ENCODE results near the gene OR51A4.

Gene OR51A4

DNA sequence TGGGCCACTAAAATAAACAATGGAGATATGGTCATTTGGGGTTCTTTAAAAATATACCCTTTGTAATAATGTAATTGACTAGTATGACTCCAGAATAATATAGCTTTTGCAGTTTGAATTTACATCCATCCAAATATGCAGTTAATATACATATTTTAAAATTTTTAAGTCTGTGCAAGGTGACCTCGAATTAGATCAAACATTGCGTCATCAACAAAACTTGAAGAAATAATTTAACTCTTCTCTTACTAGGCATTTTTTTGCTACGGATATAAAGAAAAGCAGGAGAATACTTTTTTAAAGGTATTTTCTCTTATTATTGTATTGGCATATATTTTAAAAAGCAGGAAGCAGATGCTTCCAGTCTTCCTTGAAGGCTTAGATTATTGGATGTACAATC is 10.7 kb downstream of the OR51A4 start:
- Histone ChIP-seq H3K36me3 (ENCODE audit: insufficient read depth, low read length) (no peaks in the 10 kb centered on the region), H3K4me1 (ENCODE audit: insufficient read depth, low read length) (no peaks in the 10 kb centered on the region), H4K20me1 (ENCODE audit: insufficient read depth, low read length) (no peaks in the 10 kb centered on the region), H3K79me2 (ENCODE audit: insufficient read depth, low read length) (no peaks in the 10 kb centered on the region), H3K4me2 (ENCODE audit: insufficient read depth, low read length) (no peak overlapping the region), H3K27me3 (ENCODE audit: insufficient read depth, low read length, poor library complexity) (peaks cover 8% of the 10 kb centered on the region), H2AFZ (ENCODE audit: low read depth, low read length) (no peak overlapping the region), H3K27ac (ENCODE audit: low read length) (no peak overlapping the region), H3K9ac (ENCODE audit: low read depth, low read length) (no peak overlapping the region), H3K9me3 (ENCODE audit: insufficient read depth, low read length, severe bottlenecking) (no peaks in the 10 kb centered on the region), H3K4me3 (ENCODE audit: low read depth in 1 of 2, low read length in 2 of 2) (no peak overlapping the region)
- no peak for ATAC-seq (ENCODE audit: insufficient read depth, low read depth)
- DNase-seq: no peak
- TF ChIP-seq EZH2 (IDR thresholded peaks at IDR 0.05; ENCODE audit: borderline replicate concordance, low read depth, low read length, severe bottlenecking): no peak
- TF ChIP-seq, protein P1, sequence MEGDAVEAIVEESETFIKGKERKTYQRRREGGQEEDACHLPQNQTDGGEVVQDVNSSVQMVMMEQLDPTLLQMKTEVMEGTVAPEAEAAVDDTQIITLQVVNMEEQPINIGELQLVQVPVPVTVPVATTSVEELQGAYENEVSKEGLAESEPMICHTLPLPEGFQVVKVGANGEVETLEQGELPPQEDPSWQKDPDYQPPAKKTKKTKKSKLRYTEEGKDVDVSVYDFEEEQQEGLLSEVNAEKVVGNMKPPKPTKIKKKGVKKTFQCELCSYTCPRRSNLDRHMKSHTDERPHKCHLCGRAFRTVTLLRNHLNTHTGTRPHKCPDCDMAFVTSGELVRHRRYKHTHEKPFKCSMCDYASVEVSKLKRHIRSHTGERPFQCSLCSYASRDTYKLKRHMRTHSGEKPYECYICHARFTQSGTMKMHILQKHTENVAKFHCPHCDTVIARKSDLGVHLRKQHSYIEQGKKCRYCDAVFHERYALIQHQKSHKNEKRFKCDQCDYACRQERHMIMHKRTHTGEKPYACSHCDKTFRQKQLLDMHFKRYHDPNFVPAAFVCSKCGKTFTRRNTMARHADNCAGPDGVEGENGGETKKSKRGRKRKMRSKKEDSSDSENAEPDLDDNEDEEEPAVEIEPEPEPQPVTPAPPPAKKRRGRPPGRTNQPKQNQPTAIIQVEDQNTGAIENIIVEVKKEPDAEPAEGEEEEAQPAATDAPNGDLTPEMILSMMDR (IDR thresholded peaks at IDR 0.05; ENCODE audit: borderline replicate concordance, extremely low read depth, low read length, poor library complexity, severe bottlenecking): no peak

DNA sequence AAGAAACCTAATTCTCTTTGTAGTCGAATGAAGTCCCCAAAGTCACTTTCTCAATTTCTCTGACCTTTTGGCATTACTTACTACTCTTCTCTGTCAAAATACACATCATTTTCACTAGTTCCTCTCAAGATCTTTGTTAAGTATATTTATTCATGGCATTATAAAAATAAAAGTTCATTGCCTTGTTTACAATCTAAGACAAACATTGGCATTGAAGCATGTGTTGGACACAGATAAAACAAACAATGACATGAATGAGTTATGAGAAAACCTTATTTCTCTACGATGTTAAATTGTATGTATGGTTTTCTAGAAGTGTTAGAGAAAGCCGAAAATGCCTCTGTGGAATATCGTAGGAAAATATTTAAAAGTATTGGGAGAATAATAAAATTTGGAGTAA is 14.7 kb downstream of the OR51A4 start:
- ATAC-seq (ENCODE audit: insufficient read depth, low read depth): no peak
- no peak for TF ChIP-seq EZH2 (IDR thresholded peaks at IDR 0.05; ENCODE audit: borderline replicate concordance, low read depth, low read length, severe bottlenecking)
- TF ChIP-seq, protein P1 (IDR thresholded peaks at IDR 0.05; ENCODE audit: borderline replicate concordance, extremely low read depth, low read length, poor library complexity, severe bottlenecking): no peak
- Histone ChIP-seq H3K9ac (ENCODE audit: low read depth, low read length) (no peak overlapping the region), H2AFZ (ENCODE audit: low read depth, low read length) (no peak overlapping the region), H3K4me3 (ENCODE audit: low read depth in 1 of 2, low read length in 2 of 2) (no peak overlapping the region), H3K4me1 (ENCODE audit: insufficient read depth, low read length) (no peaks in the 10 kb centered on the region), H3K27ac (ENCODE audit: low read length) (no peak overlapping the region), H4K20me1 (ENCODE audit: insufficient read depth, low read length) (no peaks in the 10 kb centered on the region), H3K9me3 (ENCODE audit: insufficient read depth, low read length, severe bottlenecking) (no peaks in the 10 kb centered on the region), H3K79me2 (ENCODE audit: insufficient read depth, low read length) (no peaks in the 10 kb centered on the region), H3K36me3 (ENCODE audit: insufficient read depth, low read length) (no peaks in the 10 kb centered on the region), H3K4me2 (ENCODE audit: insufficient read depth, low read length) (no peak overlapping the region), H3K27me3 (ENCODE audit: insufficient read depth, low read length, poor library complexity) (peaks cover 8% of the 10 kb centered on the region)
- DNase-seq: no peak

DNA sequence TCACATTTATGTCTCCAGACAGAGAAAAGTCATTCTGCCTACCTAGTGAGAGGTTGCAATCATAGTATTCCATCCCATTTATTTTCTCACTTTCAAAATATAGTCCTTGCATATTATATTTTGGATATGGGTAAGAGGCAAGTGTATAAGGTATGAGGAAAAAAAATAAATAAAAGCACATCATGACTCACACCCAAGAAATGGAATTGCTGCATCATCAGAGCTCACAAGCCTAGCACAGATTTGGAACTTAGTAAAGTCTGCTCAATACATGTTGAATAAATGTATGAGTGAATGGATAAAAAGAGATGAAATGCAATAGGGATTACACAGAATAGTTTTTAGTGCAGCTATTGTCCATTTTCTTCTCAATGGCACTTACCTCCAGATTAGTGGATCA is 20.8 kb downstream of the OR51A4 start:
- Histone ChIP-seq H3K9ac (ENCODE audit: low read depth, low read length) (no peak overlapping the region), H3K27ac (ENCODE audit: low read length) (no peak overlapping the region), H2AFZ (ENCODE audit: low read depth, low read length) (no peak overlapping the region), H3K4me3 (ENCODE audit: low read depth in 1 of 2, low read length in 2 of 2) (no peak overlapping the region), H3K4me1 (ENCODE audit: insufficient read depth, low read length) (no peaks in the 10 kb centered on the region), H3K4me2 (ENCODE audit: insufficient read depth, low read length) (no peak overlapping the region), H4K20me1 (ENCODE audit: insufficient read depth, low read length) (no peaks in the 10 kb centered on the region), H3K9me3 (ENCODE audit: insufficient read depth, low read length, severe bottlenecking) (no peaks in the 10 kb centered on the region), H3K36me3 (ENCODE audit: insufficient read depth, low read length) (no peaks in the 10 kb centered on the region), H3K27me3 (ENCODE audit: insufficient read depth, low read length, poor library complexity) (peaks cover 8% of the 10 kb centered on the region), H3K79me2 (ENCODE audit: insufficient read depth, low read length) (no peaks in the 10 kb centered on the region)
- ATAC-seq (ENCODE audit: insufficient read depth, low read depth): no peak
- no peak for DNase-seq
- TF ChIP-seq, protein P1 (IDR thresholded peaks at IDR 0.05; ENCODE audit: borderline replicate concordance, extremely low read depth, low read length, poor library complexity, severe bottlenecking): no peak
- no peak for TF ChIP-seq EZH2 (IDR thresholded peaks at IDR 0.05; ENCODE audit: borderline replicate concordance, low read depth, low read length, severe bottlenecking)

DNA sequence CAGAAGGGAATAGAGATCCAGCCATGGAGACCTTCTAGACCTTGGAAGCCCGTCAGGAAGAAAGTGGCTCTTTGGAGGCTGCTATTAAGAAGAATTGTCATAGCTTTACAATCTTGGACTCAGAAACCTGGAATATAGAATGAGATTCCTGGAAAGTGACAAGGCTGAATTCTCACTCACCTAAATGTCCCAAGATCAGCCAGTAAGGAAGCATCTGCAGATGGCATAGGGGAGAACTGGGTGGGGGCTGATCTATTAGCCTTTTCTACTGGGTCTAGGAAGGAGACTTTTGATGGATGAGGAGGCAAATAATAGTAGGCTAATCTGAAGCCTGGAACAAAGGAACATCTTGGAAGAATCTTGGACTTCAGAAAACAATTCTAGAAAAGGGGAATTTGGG is 23.2 kb downstream of the OR51A4 start, which contains the start of gene OR51G1:
TSS of gene OR51G1 (minus strand) at position 101 of the 400 bp plus-strand sequence. CDS start at position 101, 0 bp downstream.
- no peak within 1 kb of the TSS for H3K4me3 ChIP-seq (ENCODE audit: low read depth in 1 of 2, low read length in 2 of 2)
- no peak within 1 kb of the TSS for H3K4me2 ChIP-seq (ENCODE audit: insufficient read depth, low read length)
- no peaks in the 10 kb centered on the region for H3K4me1 ChIP-seq (ENCODE audit: insufficient read depth, low read length)
- H3K9me3 ChIP-seq (ENCODE audit: insufficient read depth, low read length, severe bottlenecking): no peaks in the 10 kb centered on the region
- no peaks in the 10 kb centered on the region for H3K36me3 ChIP-seq (ENCODE audit: insufficient read depth, low read length)
- no peaks in the 10 kb centered on the region for H4K20me1 ChIP-seq (ENCODE audit: insufficient read depth, low read length)
- no peak within 1 kb of the TSS for H3K9ac ChIP-seq (ENCODE audit: low read depth, low read length)
- no peak within 1 kb of the TSS for H2AFZ ChIP-seq (ENCODE audit: low read depth, low read length)
- TF ChIP-seq EZH2 (IDR thresholded peaks at IDR 0.05; ENCODE audit: borderline replicate concordance, low read depth, low read length, severe bottlenecking): no peak
- TF ChIP-seq, protein P1 (IDR thresholded peaks at IDR 0.05; ENCODE audit: borderline replicate concordance, extremely low read depth, low read length, poor library complexity, severe bottlenecking): no peak
- H3K27me3 ChIP-seq (ENCODE audit: insufficient read depth, low read length, poor library complexity): peaks cover 5% of the 10 kb centered on the region
- DNase-seq (no peak), ATAC-seq (ENCODE audit: insufficient read depth, low read depth) (no peak)
- H3K79me2 ChIP-seq (ENCODE audit: insufficient read depth, low read length): no peaks in the 10 kb centered on the region
- no peak within 1 kb of the TSS for H3K27ac ChIP-seq (ENCODE audit: low read length)
